Pons (tissue), 1 donor: ENCODE measurements around the gene TCEA3.
"Not testable (repeated sequence)": the region's sequence is repeated elsewhere in the genome, so short reads cannot be mapped to it uniquely, and the experiment has no call there.

Source experiments
- DNase-seq: peaks from one replicate; pipeline ENCODE4 v3.0.0-alpha.2; 2016; ENCODE audit warnings: low spot score

Gene TCEA3

GRCh38 chr1:23392125-23392855 lies 32.3 kb downstream of the TCEA3 start:
- no peak for DNase-seq

- no peak for DNase-seq
Observed at GRCh38 chr1:23389837-23390321, 34.7 kb downstream of the TCEA3 start.

- DNase-seq, result no peak
Observed at GRCh38 chr1:23387494-23387893, 37.1 kb downstream of the TCEA3 start.

- DNase-seq, result no peak
Observed at GRCh38 chr1:23385119-23385621, 39.4 kb downstream of the TCEA3 start.

- DNase-seq, result no peak
Observed at GRCh38 chr1:23384312-23385058, 40.1 kb downstream of the TCEA3 start.

- DNase-seq, result no peak
Observed at GRCh38 chr1:23383577-23384311, 40.8 kb downstream of the TCEA3 start.

- no peak for DNase-seq
Observed at GRCh38 chr1:23381233-23381885, 43.2 kb downstream of the TCEA3 start.

GRCh38 chr1:23380719-23381118 lies 43.8 kb downstream of the TCEA3 start:
- DNase-seq, result no peak

- not testable (repeated sequence) for DNase-seq
Observed at GRCh38 chr1:23380236-23380635, 44.3 kb downstream of the TCEA3 start.

GRCh38 chr1:23376890-23377811 lies 47.4 kb downstream of the TCEA3 start:
- DNase-seq, result no peak

- DNase-seq, result not testable (repeated sequence)
Observed at GRCh38 chr1:23374079-23374735, 50.3 kb downstream of the TCEA3 start.

GRCh38 chr1:23371987-23372880 lies 52.3 kb downstream of the TCEA3 start:
- DNase-seq, result no peak

- no peak for DNase-seq
Observed at GRCh38 chr1:23370709-23371584, 53.6 kb downstream of the TCEA3 start.

GRCh38 chr1:23370330-23370708 lies 54.2 kb downstream of the TCEA3 start:
- no peak for DNase-seq

GRCh38 chr1:23369335-23370013 lies 55.1 kb downstream of the TCEA3 start, which contains the start of gene ZNF436:
TSS of gene ZNF436 (minus strand) at chr1:23369836. CDS start at chr1:23368005, 1,831 bp downstream.
- DNase-seq, result peak; percentile 83

GRCh38 chr1:23368562-23369334 lies 55.8 kb downstream of the TCEA3 start:
- DNase-seq, result peak; percentile 91
